Fibroblast of pulmonary artery (primary cell): ENCODE measurements around the gene LCLAT1.
A peak's percentile ranks its signal among the peaks of the same experiment; 100 is the strongest.

ENCODE experiments used
- DNase-seq: peaks from one replicate; pipeline ENCODE4 v3.0.0-alpha.2; 2010; ENCODE audit warnings: low read depth
- H3K4me3 ChIP-seq: replicated peaks from 2 replicates; pipeline ENCODE4 v1.5.1; 2011; ENCODE audit warnings: low read depth, mild to moderate bottlenecking, control low read depth, low read length, moderate library complexity
- CTCF ChIP-seq: IDR thresholded peaks from 2 replicates; pipeline ENCODE4 v1.5.1; 2011; ENCODE audit warnings: mild to moderate bottlenecking, control low read depth, low read length, inconsistent platforms; ENCODE audit errors: missing control alignments

LCLAT1 gene

GRCh38 chr2:30679426-30680088, 232.5 kb downstream of the LCLAT1 start:
- TF ChIP-seq CTCF = no peak
- peak; percentile 29 for DNase-seq
- H3K4me3 ChIP-seq = no peak overlapping the region

GRCh38 chr2:30680121-30680520, 233.1 kb downstream of the LCLAT1 start:
- no peak overlapping the region for H3K4me3 ChIP-seq
- DNase-seq = no peak
- TF ChIP-seq CTCF = no peak

GRCh38 chr2:30681022-30681421, 234.0 kb downstream of the LCLAT1 start:
- no peak for DNase-seq
- no peak for TF ChIP-seq CTCF
- no peak overlapping the region for H3K4me3 ChIP-seq

- DNase-seq = no peak
- no peak for TF ChIP-seq CTCF
- no peak overlapping the region for H3K4me3 ChIP-seq
These were observed 236.3 kb downstream of the LCLAT1 start for GRCh38 chr2:30683236-30683956.

GRCh38 chr2:30684026-30684425, 237.0 kb downstream of the LCLAT1 start:
- no peak for DNase-seq
- no peak overlapping the region for H3K4me3 ChIP-seq
- TF ChIP-seq CTCF = no peak

- TF ChIP-seq CTCF = no peak
- no peak overlapping the region for H3K4me3 ChIP-seq
- no peak for DNase-seq
These were observed 237.5 kb downstream of the LCLAT1 start for GRCh38 chr2:30684516-30684915.
